CD4-positive, alpha-beta T cell treated with Interleukin-21 for 1 hour (primary cell): Measurements from ENCODE around the gene FIP1L1.
"Not testable (repeated sequence)": the region's sequence is repeated elsewhere in the genome, so short reads cannot be mapped to it uniquely, and the experiment has no call there.

Source experiments
- DNase-seq: peaks from one replicate; pipeline ENCODE4 v3.0.0-alpha.2; 2020

FIP1L1 gene

GRCh38 chr4:53380221-53380620 lies 2.8 kb downstream of the FIP1L1 start:
- DNase-seq: no peak

GRCh38 chr4:53409479-53409878 lies 32.0 kb downstream of the FIP1L1 start:
- DNase-seq: not testable (repeated sequence)

GRCh38 chr4:53419208-53419607 lies 41.8 kb downstream of the FIP1L1 start:
- no peak for DNase-seq

- DNase-seq: no peak
Observed at GRCh38 chr4:53421791-53422190, 44.4 kb downstream of the FIP1L1 start.

- no peak for DNase-seq
Observed at GRCh38 chr4:53422367-53422766, 44.9 kb downstream of the FIP1L1 start.

GRCh38 chr4:53424280-53424679 lies 46.8 kb downstream of the FIP1L1 start:
- no peak for DNase-seq

- no peak for DNase-seq
Observed at GRCh38 chr4:53427366-53427765, 49.9 kb downstream of the FIP1L1 start.

GRCh38 chr4:53431052-53431451 lies 53.6 kb downstream of the FIP1L1 start:
- peak; percentile 1 for DNase-seq

GRCh38 chr4:53432528-53433424 lies 55.3 kb downstream of the FIP1L1 start:
- no peak for DNase-seq

- no peak for DNase-seq
Observed at GRCh38 chr4:53436251-53436650, 58.8 kb downstream of the FIP1L1 start.

GRCh38 chr4:53441564-53441963 lies 64.1 kb downstream of the FIP1L1 start:
- no peak for DNase-seq

- DNase-seq: no peak
Observed at GRCh38 chr4:53444954-53445353, 67.5 kb downstream of the FIP1L1 start.

- DNase-seq: no peak
Observed at GRCh38 chr4:53450773-53451172, 73.3 kb downstream of the FIP1L1 start.

GRCh38 chr4:53453385-53453784 lies 75.9 kb downstream of the FIP1L1 start:
- DNase-seq: no peak

- no peak for DNase-seq
Observed at GRCh38 chr4:53455766-53456165, 78.3 kb downstream of the FIP1L1 start.

GRCh38 chr4:53456178-53456577 lies 78.7 kb downstream of the FIP1L1 start:
- DNase-seq: no peak

GRCh38 chr4:53459548-53459947 lies 82.1 kb downstream of the FIP1L1 start:
- no peak for DNase-seq

GRCh38 chr4:53461244-53461643 lies 83.8 kb downstream of the FIP1L1 start:
- DNase-seq: no peak

GRCh38 chr4:53463340-53463739 lies 85.9 kb downstream of the FIP1L1 start:
- DNase-seq: no peak

- DNase-seq: no peak
Observed at GRCh38 chr4:53465281-53465680, 87.8 kb downstream of the FIP1L1 start.

- DNase-seq: no peak
Observed at GRCh38 chr4:53465891-53466290, 88.5 kb downstream of the FIP1L1 start.

GRCh38 chr4:53466576-53466975 lies 89.1 kb downstream of the FIP1L1 start:
- not testable (repeated sequence) for DNase-seq

- DNase-seq: no peak
Observed at GRCh38 chr4:53476232-53477037, 99.0 kb downstream of the FIP1L1 start.

- DNase-seq: no peak
Observed at GRCh38 chr4:53477038-53477565, 99.7 kb downstream of the FIP1L1 start.
